ENCODE data around the gene RPS15. TPM values are rescaled to one million over a fixed set of nuclear protein-coding genes. Genes with fewer than 3 reads are reported as not detected.

Gene RPS15
- total and polyA plus RNA-seq, 10 of the 15 experiments (the other 5 are each of a cell fraction or from before 2014, with no cell fraction given) = 559 to 3,158 (median 1,413) TPM

DNA sequence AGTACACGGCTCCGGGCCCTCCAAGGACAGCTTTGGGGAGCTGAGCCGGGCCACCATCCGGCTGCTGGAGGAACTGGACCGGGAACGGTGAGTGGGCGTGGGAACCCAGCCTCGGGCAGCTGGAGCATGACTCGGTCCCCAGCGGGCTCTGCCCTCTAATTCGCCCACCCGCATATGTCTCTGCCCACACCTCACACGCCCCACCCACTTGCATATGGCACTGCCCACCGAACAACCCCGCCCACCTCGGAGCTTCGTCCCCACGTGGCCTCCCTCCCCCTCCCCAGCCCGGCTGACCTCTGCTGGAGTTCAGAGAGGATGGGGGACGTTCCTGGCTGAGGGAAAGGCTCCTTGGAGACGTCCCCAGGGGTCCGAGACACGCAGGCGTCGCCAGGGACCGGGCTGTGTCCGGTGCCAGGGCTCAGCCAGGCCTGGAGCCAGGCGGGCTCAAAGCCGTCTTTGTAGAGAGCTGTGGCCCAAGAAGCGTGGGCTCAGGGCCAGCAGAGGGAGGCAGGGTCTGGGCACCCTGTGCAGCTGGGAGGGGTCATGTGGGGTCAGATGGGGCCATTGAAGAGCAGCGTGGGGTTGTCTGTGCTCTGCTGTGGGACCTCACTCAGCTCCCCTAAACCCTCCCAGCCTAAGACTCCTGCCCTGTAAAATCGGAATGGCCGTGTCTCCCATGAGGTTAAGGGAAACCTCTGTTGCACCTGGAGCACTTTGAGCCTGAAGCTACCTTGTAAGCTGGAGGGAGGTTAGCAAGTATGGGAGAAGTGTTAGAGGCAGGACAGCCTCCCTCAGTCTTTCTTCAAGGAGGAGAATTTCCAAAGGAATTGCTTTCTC, 15.5 kb downstream of the RPS15 start:
- TF ChIP-seq CBX5 (IDR thresholded peaks at IDR 0.05; ENCODE audit: low read depth) (no peak), POLR2A (IDR thresholded peaks at IDR 0.05; ENCODE audit: low read depth, low read length) (0 out of 2 replicates have a peak, but pooled peaks have one; percentile 12), FOXM1 (IDR thresholded peaks at IDR 0.05; ENCODE audit: low read depth, low read length) (no peak), RB1 (IDR thresholded peaks at IDR 0.05; ENCODE audit: borderline replicate concordance) (no peak), SPI1 (IDR thresholded peaks at IDR 0.05; ENCODE audit: borderline replicate concordance, insufficient read depth, low read depth, low read length) (no peak), TCF12 (IDR thresholded peaks at IDR 0.05; ENCODE audit: low read depth, low read length) (no peak), KAT2A (conservative IDR thresholded peaks at IDR 0.05; ENCODE audit: control insufficient read depth, low read depth, low read length) (no peak), RAD51 (IDR thresholded peaks at IDR 0.05) (no peak), STAT3 (IDR thresholded peaks at IDR 0.05; ENCODE audit: low read depth, low read length) (no peak), WRNIP1 (IDR thresholded peaks at IDR 0.05; ENCODE audit: borderline replicate concordance, low read depth, low read length) (no peak), EGR1 (IDR thresholded peaks at IDR 0.05; ENCODE audit: borderline replicate concordance in 1 of 2, low read depth in 2 of 2, low read length in 2 of 2) (peak in 1 of 2 experiments; percentile 14; a peak in 1 of 3 replicates)
- TF ChIP-seq, protein P1, sequence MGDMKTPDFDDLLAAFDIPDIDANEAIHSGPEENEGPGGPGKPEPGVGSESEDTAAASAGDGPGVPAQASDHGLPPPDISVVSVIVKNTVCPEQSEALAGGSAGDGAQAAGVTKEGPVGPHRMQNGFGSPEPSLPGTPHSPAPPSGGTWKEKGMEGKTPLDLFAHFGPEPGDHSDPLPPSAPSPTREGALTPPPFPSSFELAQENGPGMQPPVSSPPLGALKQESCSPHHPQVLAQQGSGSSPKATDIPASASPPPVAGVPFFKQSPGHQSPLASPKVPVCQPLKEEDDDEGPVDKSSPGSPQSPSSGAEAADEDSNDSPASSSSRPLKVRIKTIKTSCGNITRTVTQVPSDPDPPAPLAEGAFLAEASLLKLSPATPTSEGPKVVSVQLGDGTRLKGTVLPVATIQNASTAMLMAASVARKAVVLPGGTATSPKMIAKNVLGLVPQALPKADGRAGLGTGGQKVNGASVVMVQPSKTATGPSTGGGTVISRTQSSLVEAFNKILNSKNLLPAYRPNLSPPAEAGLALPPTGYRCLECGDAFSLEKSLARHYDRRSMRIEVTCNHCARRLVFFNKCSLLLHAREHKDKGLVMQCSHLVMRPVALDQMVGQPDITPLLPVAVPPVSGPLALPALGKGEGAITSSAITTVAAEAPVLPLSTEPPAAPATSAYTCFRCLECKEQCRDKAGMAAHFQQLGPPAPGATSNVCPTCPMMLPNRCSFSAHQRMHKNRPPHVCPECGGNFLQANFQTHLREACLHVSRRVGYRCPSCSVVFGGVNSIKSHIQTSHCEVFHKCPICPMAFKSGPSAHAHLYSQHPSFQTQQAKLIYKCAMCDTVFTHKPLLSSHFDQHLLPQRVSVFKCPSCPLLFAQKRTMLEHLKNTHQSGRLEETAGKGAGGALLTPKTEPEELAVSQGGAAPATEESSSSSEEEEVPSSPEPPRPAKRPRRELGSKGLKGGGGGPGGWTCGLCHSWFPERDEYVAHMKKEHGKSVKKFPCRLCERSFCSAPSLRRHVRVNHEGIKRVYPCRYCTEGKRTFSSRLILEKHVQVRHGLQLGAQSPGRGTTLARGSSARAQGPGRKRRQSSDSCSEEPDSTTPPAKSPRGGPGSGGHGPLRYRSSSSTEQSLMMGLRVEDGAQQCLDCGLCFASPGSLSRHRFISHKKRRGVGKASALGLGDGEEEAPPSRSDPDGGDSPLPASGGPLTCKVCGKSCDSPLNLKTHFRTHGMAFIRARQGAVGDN (IDR thresholded peaks at IDR 0.05) = no peak
- TF ChIP-seq, protein P2, sequence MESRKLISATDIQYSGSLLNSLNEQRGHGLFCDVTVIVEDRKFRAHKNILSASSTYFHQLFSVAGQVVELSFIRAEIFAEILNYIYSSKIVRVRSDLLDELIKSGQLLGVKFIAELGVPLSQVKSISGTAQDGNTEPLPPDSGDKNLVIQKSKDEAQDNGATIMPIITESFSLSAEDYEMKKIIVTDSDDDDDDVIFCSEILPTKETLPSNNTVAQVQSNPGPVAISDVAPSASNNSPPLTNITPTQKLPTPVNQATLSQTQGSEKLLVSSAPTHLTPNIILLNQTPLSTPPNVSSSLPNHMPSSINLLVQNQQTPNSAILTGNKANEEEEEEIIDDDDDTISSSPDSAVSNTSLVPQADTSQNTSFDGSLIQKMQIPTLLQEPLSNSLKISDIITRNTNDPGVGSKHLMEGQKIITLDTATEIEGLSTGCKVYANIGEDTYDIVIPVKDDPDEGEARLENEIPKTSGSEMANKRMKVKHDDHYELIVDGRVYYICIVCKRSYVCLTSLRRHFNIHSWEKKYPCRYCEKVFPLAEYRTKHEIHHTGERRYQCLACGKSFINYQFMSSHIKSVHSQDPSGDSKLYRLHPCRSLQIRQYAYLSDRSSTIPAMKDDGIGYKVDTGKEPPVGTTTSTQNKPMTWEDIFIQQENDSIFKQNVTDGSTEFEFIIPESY (IDR thresholded peaks at IDR 0.05) = no peak
- Histone ChIP-seq H3K9ac (ENCODE audit: control insufficient read depth, insufficient read depth, low read length) (no peak overlapping the region), H3K27me3 (replicated peaks in 1 of 2; ENCODE audit: control insufficient read depth in 2 of 2, insufficient read depth in 2 of 2, low read length in 1 of 2) (peaks cover 5 to 7% of the 10 kb centered on the region in 2 experiments; a peak in 3 of 4 replicates), H3K4me2 (ENCODE audit: control insufficient read depth, insufficient read depth) (no peak overlapping the region), H4K20me1 (ENCODE audit: control insufficient read depth, insufficient read depth) (no peaks in the 10 kb centered on the region), H3K79me2 (ENCODE audit: control insufficient read depth, insufficient read depth, low read length) (no peaks in the 10 kb centered on the region), H3K27ac (ENCODE audit: control insufficient read depth, insufficient read depth) (no peak overlapping the region), H3K9me3 (replicated peaks; ENCODE audit: control insufficient read depth, insufficient read depth, low read length) (no peaks in the 10 kb centered on the region; the same call in 2 of the 3 replicates), H3K36me3 (ENCODE audit: control insufficient read depth in 2 of 2, insufficient read depth in 2 of 2, low read length in 1 of 2) (no peaks in the 10 kb centered on the region), H3K4me3 (no peak overlapping the region), H2AFZ (ENCODE audit: control insufficient read depth, low read depth, low read length) (no peak overlapping the region), H3K4me1 (ENCODE audit: control insufficient read depth, insufficient read depth, low read length) (peaks cover 3% of the 10 kb centered on the region)
- FAIRE-seq = no peak
- ChIA-PET POLR2A (no interaction called here), RAD21 (ENCODE audit: unreplicated experiment) (no interaction called here), CTCF (no interaction called here), SMC1A (ENCODE audit: uncharacterized antibody, unreplicated experiment) (interaction anchor here (0.6 kb wide), 1 partner anchor 18 kb away, joined by 3 read pairs; no protein-coding TSS in a partner anchor)
- in situ Hi-C loops (cut with MboI) (no loop called here), intact Hi-C loops (cut with micrococcal nuclease; ENCODE audit: unreplicated experiment) (no loop called here)
- no peak for DNase-seq (ENCODE audit: low read depth, low spot score)
- WGBS (ENCODE audit: insufficient coverage, insufficient replicate concordance, low lambda C conversion rate, missing lambda C conversion rate) = 12% methylated on average over 19 of the region's 33 CpGs
- ATAC-seq = no peak
- BruUV-seq (replicated peaks) = no TSS peak
